ENCODE data around the gene EXT2.

Gene EXT2

GRCh38 chr11:44266056-44266780 is 170.7 kb downstream of the EXT2 start:
- Histone ChIP-seq H3K4me2 (ENCODE audit: low read depth, low read length) (no peak overlapping the region), H3K4me1 (ENCODE audit: low read length) (no peaks in the 10 kb centered on the region), H3K9me2 (replicated peaks; ENCODE audit: insufficient read depth, low read length) (no peaks in the 10 kb centered on the region), H3K79me2 (ENCODE audit: low read length) (no peaks in the 10 kb centered on the region), H3K27ac (ENCODE audit: low read length) (no peak overlapping the region), H2AFZ (ENCODE audit: low read length) (no peak overlapping the region), H3K4me3 (ENCODE audit: low read length) (no peak overlapping the region), H3K36me3 (replicated peaks; ENCODE audit: insufficient read depth, low read length) (no peaks in the 10 kb centered on the region), H4K20me1 (ENCODE audit: insufficient read depth, low read length) (no peaks in the 10 kb centered on the region), H3K9me3 (replicated peaks; ENCODE audit: insufficient read depth, low read length) (no peaks in the 10 kb centered on the region), H3F3A (ENCODE audit: insufficient read depth, low read length) (no peaks in the 10 kb centered on the region), H3K9ac (ENCODE audit: low read length) (no peak overlapping the region), H3K27me3 (replicated peaks; ENCODE audit: insufficient read depth, low read length) (no peaks in the 10 kb centered on the region)
- no peak for TF ChIP-seq CTCF (IDR thresholded peaks at IDR 0.05; ENCODE audit: low read length)
- no peak for TF ChIP-seq EZH2 (optimal IDR thresholded peaks at IDR 0.05; ENCODE audit: low read depth, low read length)
- TF ChIP-seq EZH2phosphoT487 (IDR thresholded peaks at IDR 0.05; ENCODE audit: low read length), result no peak
- DNase-seq, result no peak

DNA sequence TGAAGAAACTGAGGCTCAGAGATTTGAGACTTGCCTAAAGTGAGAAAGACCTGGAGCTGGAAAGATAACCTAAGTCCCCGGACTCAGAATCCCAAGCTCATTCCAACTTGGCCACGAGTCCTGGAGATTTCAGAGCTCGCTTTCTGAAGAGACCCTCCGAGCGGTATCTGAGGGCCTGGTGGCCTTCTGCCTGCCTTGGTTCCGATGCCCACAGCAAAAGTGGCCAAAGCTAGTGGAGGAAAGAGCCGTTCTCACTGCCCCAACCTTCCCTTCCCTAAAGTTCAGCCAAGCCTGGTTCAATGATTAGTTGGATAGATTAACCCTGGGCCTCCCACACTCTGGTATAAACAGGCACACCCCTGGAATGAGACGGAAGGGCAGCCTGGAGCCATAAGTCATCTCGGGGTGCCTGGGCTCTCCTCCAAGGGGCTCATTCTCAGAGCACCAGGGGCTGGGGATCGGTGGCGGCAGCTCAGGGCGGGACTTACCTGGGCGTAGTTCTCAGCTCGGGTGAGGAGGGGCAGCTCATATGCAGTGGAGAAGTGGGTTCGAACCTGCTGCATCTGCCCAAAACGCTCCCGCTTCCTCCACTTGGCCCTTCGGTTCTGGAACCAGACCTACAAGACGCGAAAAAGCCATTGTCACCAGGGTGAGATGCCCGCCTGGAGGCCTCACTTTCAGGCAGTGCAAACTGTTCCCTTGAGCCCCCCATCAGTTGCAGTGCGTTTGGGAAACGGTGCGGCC is 171.7 kb downstream of the EXT2 start:
- Histone ChIP-seq H3K9ac (ENCODE audit: low read length) (no peak overlapping the region), H3K9me3 (replicated peaks; ENCODE audit: insufficient read depth, low read length) (no peaks in the 10 kb centered on the region), H3F3A (ENCODE audit: insufficient read depth, low read length) (no peaks in the 10 kb centered on the region), H3K27ac (ENCODE audit: low read length) (no peak overlapping the region), H4K20me1 (ENCODE audit: insufficient read depth, low read length) (no peaks in the 10 kb centered on the region), H2AFZ (ENCODE audit: low read length) (no peak overlapping the region), H3K79me2 (ENCODE audit: low read length) (no peaks in the 10 kb centered on the region), H3K36me3 (replicated peaks; ENCODE audit: insufficient read depth, low read length) (no peaks in the 10 kb centered on the region), H3K9me2 (replicated peaks; ENCODE audit: insufficient read depth, low read length) (no peaks in the 10 kb centered on the region), H3K27me3 (replicated peaks; ENCODE audit: insufficient read depth, low read length) (no peaks in the 10 kb centered on the region), H3K4me3 (ENCODE audit: low read length) (no peak overlapping the region), H3K4me1 (ENCODE audit: low read length) (no peaks in the 10 kb centered on the region), H3K4me2 (ENCODE audit: low read depth, low read length) (no peak overlapping the region)
- TF ChIP-seq EZH2phosphoT487 (IDR thresholded peaks at IDR 0.05; ENCODE audit: low read length) (no peak), CTCF (IDR thresholded peaks at IDR 0.05; ENCODE audit: low read length) (no peak), EZH2 (optimal IDR thresholded peaks at IDR 0.05; ENCODE audit: low read depth, low read length) (no peak)
- DNase-seq, result no peak

GRCh38 chr11:44267750-44268613 is 172.5 kb downstream of the EXT2 start:
- Histone ChIP-seq H3K36me3 (replicated peaks; ENCODE audit: insufficient read depth, low read length) (no peaks in the 10 kb centered on the region), H3K9me2 (replicated peaks; ENCODE audit: insufficient read depth, low read length) (no peaks in the 10 kb centered on the region), H3K9me3 (replicated peaks; ENCODE audit: insufficient read depth, low read length) (no peaks in the 10 kb centered on the region), H4K20me1 (ENCODE audit: insufficient read depth, low read length) (no peaks in the 10 kb centered on the region), H3K4me2 (ENCODE audit: low read depth, low read length) (no peak overlapping the region), H3K9ac (ENCODE audit: low read length) (no peak overlapping the region), H3K4me1 (ENCODE audit: low read length) (no peaks in the 10 kb centered on the region), H2AFZ (ENCODE audit: low read length) (no peak overlapping the region), H3K79me2 (ENCODE audit: low read length) (no peaks in the 10 kb centered on the region), H3K27me3 (replicated peaks; ENCODE audit: insufficient read depth, low read length) (no peaks in the 10 kb centered on the region), H3K27ac (ENCODE audit: low read length) (no peak overlapping the region), H3F3A (ENCODE audit: insufficient read depth, low read length) (no peaks in the 10 kb centered on the region), H3K4me3 (ENCODE audit: low read length) (no peak overlapping the region)
- DNase-seq, result no peak
- TF ChIP-seq EZH2 (optimal IDR thresholded peaks at IDR 0.05; ENCODE audit: low read depth, low read length), result no peak
- no peak for TF ChIP-seq EZH2phosphoT487 (IDR thresholded peaks at IDR 0.05; ENCODE audit: low read length)
- TF ChIP-seq CTCF (IDR thresholded peaks at IDR 0.05; ENCODE audit: low read length), result no peak

Data from MM.1S (cell line).